T-helper 2 cell treated with Interferon-gamma antibody and Interleukin-4, amounts not matched to agents 100 ng/mL and 5 ng/mL, for 36 hours (primary cell): ENCODE data around the gene CEACAM1. TPM values are rescaled to one million over a fixed set of nuclear protein-coding genes. Genes with fewer than 3 reads are reported as not detected.
"Not testable (repeated sequence)": the region's sequence is repeated elsewhere in the genome, so short reads cannot be mapped to it uniquely, and the experiment has no call there.

Source experiments
- intact Hi-C: fragments of 100-400 bp; cut with micrococcal nuclease; formaldehyde crosslinking; loops from one replicate; pipeline ENCODE4 v1.15.1; 2023
- total RNA-seq: library from RNA; stranded (reverse); gene quantifications from 2 replicates; pipeline ENCODE4 v1.2.3, GENCODE V29; 2022

Gene CEACAM1
- total RNA-seq, 1 donor from 2014 or later: 27.6 TPM

DNA sequence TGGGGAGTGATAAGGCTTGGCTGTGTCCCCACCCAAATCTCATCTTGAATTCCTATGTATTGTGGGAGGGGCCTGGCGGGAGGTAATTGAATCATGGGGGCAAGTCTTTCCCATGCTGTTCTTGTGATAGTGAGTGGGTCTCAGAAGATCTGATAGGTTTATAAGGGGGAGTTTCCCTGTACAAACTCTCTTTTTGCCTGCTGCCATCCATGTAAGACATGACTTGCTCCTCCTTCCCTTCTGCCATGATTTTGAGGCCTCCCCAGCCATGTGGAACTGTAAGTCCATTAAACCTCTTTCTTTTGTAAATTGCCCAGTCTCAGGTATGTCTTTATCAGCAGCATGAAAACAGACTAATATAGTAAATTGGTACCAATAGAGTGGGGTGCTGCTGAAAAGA is 20.8 kb upstream of the CEACAM1 start:
- intact Hi-C loops: not testable (repeated sequence)

- intact Hi-C loops: no loop called here
These were observed 20.3 kb upstream of the CEACAM1 start for GRCh38 chr19:42548552-42548951.

- intact Hi-C loops: no loop called here
These were observed 19.6 kb upstream of the CEACAM1 start for GRCh38 chr19:42547929-42548328.

DNA sequence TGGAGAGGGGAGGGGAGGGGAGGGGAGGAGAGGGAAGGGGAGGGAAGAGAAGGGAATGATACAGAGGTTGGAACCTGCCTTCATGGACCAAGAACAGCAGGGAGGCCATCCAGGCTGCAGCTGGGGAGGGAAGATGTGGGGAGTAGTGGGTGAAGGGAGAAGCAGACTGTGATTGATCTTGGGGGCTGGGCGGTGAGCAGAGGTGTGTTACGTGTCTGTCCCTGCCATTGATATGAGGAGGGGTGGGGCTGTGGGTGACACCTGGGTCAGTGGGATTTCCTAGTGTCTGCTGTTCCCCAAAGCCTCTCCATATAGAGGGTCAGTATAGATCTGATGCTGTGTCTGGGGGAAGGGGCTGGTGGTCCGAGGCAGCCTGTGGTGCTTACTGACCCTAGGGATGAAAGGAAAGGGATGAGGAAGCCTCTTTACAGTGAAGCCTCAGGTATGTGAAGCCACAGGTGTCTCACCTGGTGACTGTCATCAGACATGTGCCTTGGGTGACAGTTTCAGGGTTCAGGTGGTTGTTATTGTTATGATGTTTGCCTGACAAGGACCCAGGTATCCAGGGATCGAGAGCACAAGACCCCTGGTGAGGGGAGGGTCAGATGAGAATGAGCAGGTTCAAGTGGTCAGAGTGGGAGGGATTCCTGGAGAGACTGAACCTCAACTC is 18.7 kb upstream of the CEACAM1 start:
- intact Hi-C loops: no loop called here

- intact Hi-C loops: no loop called here
These were observed 15.9 kb upstream of the CEACAM1 start for GRCh38 chr19:42544146-42544545.

- intact Hi-C loops: no loop called here
These were observed 14.5 kb upstream of the CEACAM1 start for GRCh38 chr19:42542791-42543190.

- intact Hi-C loops: no loop called here
These were observed 11.8 kb upstream of the CEACAM1 start for GRCh38 chr19:42540071-42540553.

DNA sequence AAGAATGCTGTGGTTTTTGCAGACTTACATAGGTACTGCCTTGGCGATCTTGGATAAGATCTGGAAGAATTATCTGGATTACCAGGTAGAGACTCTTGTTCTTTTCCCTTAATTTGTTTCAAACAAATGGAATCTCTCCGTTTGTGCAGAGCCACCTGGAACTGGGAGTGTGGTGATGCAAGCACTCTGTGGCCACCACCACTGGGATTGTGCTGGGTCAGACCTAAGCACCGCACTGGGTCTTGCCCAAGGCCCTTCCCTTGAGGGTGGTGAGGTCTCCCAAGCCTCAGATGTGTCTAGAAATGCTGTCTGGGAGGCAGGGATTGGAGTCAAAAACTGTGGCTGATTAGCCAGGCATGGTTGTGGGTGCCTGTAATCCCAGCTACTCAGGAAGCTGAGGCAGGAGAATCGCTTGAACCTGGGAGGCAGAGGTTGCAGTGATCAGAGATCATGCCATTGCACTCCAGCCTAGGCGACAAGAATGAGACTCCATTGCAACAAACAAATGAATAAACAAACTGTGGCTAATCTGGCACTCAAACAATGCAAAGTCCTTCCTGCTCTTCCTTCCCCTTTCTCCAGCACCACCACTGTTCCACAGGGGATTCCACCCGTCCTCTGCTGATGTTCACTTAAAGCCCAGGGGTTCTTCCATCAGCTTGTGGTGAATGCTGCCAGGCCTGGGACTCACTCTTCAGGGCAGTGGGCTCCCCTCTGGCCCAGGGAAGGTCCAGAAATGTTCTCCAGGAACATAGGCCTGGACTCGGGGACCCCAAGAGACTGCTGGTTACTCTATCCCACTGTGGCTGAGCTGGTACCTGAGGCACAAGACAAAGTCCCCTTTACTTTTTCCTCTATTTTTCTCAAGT is 10.8 kb upstream of the CEACAM1 start:
- intact Hi-C loops: no loop called here

- intact Hi-C loops: not testable (repeated sequence)
These were observed 7.0 kb upstream of the CEACAM1 start for GRCh38 chr19:42535276-42535675.

DNA sequence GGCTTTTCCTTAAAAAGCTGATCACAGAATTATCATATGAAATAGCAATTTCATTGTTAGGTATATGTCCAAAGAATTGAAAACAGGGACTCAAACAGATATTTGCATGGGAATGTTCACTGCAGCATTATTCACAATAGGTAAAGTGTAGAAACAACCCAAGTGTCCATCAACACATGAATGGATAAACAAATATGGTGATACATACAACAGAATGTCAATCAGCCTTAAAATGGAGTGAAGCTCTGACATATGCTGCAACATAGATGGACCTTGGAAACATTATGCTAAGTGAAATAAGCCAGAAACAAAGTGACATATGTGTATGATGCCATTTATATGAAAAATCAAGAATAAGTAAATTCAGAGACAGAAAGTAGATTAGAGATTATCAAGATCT is 6.1 kb upstream of the CEACAM1 start:
- intact Hi-C loops: no loop called here

DNA sequence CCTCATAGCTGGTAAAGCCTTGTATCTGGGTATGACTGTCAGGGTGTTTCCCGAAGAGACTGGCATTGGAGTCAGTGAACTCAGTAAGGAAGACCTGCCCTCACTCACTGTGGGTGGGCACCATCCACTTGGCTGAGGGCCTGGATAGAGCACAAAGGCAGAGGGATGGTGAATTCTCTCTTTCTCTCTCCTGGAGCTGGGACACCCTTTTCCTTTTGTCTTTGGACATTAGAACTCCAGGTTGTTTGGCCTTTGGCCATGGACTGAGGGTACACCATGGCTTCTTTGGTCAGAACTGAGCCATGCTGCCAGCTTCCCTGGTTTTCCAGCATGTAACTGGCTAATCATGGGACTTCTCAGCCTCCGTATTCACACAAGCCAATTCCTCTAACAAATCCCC is 4.6 kb upstream of the CEACAM1 start:
- intact Hi-C loops: no loop called here

GRCh38 chr19:42531313-42531712 is 3.0 kb upstream of the CEACAM1 start:
- intact Hi-C loops: no loop called here

GRCh38 chr19:42529248-42529764 is 1.0 kb upstream of the CEACAM1 start:
- intact Hi-C loops: loop anchor here (1.0 kb wide), 3 partner anchors 79 to 109 kb away; no protein-coding TSS in a partner anchor

DNA sequence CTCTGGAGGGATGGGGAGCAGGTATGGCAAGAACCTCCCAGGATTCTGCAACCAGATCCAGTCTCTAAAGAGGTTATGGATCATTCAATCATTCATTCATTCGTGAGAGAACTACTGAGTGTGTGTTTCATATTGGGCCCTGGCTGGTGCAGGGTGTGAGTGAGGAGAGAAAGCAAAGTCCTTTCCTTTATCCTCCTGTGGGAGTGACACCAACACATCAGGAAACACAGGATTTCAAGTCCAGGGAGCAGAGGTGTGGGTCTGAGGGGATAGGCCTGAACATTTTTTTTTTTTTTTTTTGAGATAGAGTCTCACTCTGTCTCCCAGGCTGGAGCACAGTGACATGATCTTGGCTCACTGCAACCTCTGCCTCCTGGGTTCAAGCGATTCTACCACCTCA is 3.3 kb downstream of the CEACAM1 start:
- intact Hi-C loops: no loop called here

- intact Hi-C loops: no loop called here
These were observed 4.0 kb downstream of the CEACAM1 start for GRCh38 chr19:42524250-42524649.

DNA sequence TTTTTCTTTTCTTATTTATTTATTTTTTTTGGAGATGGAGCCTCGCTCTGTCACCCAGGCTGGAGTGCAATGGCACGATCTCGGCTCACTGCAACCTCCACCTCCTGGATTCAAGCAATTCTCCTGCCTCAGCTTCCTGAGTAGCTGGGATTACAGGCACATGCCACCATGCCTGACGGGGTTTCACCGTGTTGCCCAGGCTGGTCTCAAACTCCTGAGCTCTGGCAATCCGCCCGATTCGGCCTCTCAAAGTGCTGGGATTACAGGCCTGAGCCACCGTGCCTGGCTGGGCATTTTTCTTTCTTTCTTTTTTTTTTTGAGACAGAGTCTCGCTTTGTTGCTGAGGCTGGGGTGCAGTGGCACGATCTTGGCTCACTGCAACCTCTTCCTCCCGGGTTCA is 6.0 kb downstream of the CEACAM1 start:
- intact Hi-C loops: not testable (repeated sequence)

- intact Hi-C loops: no loop called here
These were observed 6.8 kb downstream of the CEACAM1 start for GRCh38 chr19:42521346-42522030.

DNA sequence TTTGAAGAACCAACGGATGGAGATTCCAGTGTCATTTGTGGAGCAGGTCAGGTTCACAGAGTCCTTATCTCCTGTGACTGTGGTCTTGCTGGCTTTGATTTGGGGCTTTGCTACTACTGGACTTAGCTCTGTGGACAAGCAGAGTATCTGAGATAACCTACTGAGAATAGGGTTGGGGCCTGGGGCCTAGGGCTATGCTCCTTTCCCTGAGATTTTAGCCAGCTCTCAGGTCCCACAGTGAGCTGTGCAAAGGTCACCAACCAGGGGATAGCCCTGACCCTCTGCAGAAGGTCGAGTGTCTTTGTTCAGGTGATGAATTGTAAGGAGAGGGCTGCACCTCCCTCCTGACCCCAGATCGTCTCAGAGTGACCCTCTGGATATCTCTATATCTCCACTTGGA is 9.2 kb downstream of the CEACAM1 start:
- intact Hi-C loops: no loop called here

DNA sequence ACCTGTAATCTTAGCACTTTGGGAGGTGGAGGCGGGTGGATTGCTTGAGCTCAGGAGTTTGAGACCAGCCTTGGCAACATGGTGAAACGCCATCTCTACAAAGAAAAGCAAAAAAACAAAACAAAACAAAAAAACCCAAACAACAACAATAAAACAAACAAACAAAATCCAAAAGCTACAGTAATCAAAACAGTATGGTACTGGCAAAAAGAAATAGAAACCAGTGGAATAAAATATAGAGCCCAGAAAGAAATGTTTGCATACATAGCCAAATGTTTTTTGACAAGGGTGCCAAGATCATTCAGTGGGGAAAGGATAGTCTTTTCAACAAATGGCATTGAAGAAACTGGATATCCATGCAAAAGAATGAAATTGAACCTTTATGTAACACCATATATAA is 11.5 kb downstream of the CEACAM1 start:
- intact Hi-C loops: no loop called here

DNA sequence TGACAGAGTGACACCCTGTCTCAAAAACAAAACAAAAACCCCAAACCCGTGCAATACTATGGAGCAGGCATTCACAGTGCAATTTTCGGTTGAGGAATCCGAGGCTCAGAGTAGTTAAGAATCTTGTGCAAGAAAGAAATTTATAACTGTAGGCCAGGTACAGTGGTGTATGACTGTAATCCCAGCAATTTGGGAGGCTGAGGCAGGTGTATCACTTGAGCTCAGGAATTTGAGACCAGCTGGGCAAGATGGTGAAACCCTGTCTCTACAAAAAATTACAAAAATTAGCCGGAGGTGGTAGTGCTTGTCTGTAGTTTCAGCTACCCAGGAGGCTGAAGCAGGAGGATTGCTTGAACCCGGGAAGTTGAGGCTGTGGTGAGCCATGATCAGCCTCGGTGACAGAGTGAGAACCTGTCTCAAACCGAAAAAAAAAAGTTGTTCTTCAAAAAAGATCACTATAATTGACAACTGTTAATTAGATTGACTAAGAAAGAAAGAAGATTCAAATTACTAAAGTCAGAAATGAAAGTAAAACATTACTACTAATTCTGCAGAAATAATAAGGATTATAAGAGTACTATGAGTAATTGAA is 12.9 kb downstream of the CEACAM1 start:
- intact Hi-C loops: no loop called here

DNA sequence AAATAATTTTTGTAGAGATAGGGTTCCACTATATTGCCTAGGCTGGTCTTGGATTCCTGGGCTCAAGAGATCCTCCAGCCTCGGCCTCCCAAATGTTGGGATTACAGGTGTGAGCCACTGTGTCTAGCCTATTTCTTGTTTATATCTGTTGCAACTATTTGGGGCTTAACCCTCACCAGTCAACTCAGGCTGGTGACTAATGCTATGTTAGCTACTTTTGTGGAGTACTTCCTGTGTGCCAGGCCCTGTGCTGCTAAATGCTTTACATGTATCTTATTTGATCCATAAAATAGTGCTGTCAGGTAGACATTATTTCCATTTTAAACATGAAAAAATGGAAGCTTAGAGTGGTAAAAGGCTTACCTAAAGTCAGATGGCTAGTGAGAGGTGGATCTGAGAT is 13.8 kb downstream of the CEACAM1 start:
- intact Hi-C loops: no loop called here
